Thoracic aorta (tissue), 2 donors: ENCODE measurements around the gene FAM131B. TPM values are rescaled to one million over a fixed set of nuclear protein-coding genes. Genes with fewer than 3 reads are reported as not detected.

ENCODE experiments used
- ATAC-seq: fragments of 150-250 bp; one replicate; pipeline ENCODE4 v1.8.0; 2017; ENCODE audit warnings: low read depth; ENCODE audit not compliant: insufficient number of reproducible peaks, low FRiP score
- DNase-seq: peaks from one replicate; pipeline ENCODE4 v3.0.0-alpha.2; 2020; ENCODE audit warnings: low spot score
- H3K27ac ChIP-seq, 2 donors: fragments of 200-600 bp; sonication (generic); 1 replicate in 1 of 2; 2 replicates in 1 of 2; pipeline ENCODE4 v1.5.1; 2016; ENCODE audit warnings: mild to moderate bottlenecking in 2 of 2, moderate library complexity in 2 of 2
- H3K27me3 ChIP-seq: fragments of 200-600 bp; sonication (generic); replicated peaks from 2 replicates; pipeline ENCODE4 v1.6.0; 2016; ENCODE audit warnings: mild to moderate bottlenecking; ENCODE audit not compliant: insufficient read depth
- H3K36me3 ChIP-seq: fragments of 200-600 bp; sonication (generic); one replicate; pipeline ENCODE4 v1.5.1; 2016
- H3K4me1 ChIP-seq, 2 donors: fragments of 200-600 bp; sonication (generic); 1 replicate in 1 of 2; 2 replicates in 1 of 2; pipeline versions ENCODE4 v1.5.1 to v1.6.0; 2016; ENCODE audit warnings: low read depth in 2 of 2, mild to moderate bottlenecking in 1 of 2; ENCODE audit not compliant: control insufficient read depth in 1 of 2
- H3K4me3 ChIP-seq: fragments of 200-600 bp; sonication (generic); 2 replicates; pipeline ENCODE4 v1.5.1; 2016; ENCODE audit warnings: mild to moderate bottlenecking
- H3K9me3 ChIP-seq: fragments of 200-600 bp; sonication (generic); 2 replicates; pipeline ENCODE4 v1.5.1; 2016
- total RNA-seq, 2 donors: library from RNA; depleted of rRNA; stranded (reverse); fragments of >200 nt; gene quantifications; one replicate each; pipeline versions ENCODE4 v1.1.0 to v1.2.3, GENCODE V29; 2016
- TF ChIP-seq, protein P1 (sequence below): fragments of 200-600 bp; sonication (generic); IDR thresholded peaks from one replicate; pipeline ENCODE4 v1.5.1; 2019; ENCODE audit warnings: antibody characterized with exemption

Gene FAM131B
- total RNA-seq, 2 donors from 2014 or later = 2.3 to 3.3 TPM

DNA sequence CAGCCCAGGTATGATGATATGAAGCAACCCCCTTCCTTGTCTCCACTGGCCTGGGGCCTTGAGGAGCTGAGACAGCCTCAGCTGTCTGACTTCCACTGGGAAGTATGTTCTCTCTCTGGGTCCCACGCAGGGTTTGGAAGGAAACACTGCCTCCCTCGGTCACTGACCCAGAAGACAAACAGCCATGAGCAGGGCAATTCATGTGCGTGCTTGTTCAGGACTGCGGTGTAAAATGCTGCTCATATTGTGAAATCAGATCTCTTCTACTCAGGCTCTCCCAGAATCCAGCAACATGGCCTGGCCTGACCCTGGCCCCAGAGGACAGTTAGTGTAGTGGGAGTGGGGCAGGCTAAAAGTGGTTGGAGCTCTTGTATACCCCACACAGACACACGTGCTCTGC, 43.9 kb downstream of the FAM131B start:
- no peak for ATAC-seq
- Histone ChIP-seq H3K27me3 (no peaks in the 10 kb centered on the region), H3K4me1 (no peaks in the 10 kb centered on the region), H3K36me3 (no peaks in the 10 kb centered on the region), H3K9me3 (no peaks in the 10 kb centered on the region), H3K27ac (no peak overlapping the region), H3K4me3 (no peak overlapping the region)
- TF ChIP-seq, protein P1, sequence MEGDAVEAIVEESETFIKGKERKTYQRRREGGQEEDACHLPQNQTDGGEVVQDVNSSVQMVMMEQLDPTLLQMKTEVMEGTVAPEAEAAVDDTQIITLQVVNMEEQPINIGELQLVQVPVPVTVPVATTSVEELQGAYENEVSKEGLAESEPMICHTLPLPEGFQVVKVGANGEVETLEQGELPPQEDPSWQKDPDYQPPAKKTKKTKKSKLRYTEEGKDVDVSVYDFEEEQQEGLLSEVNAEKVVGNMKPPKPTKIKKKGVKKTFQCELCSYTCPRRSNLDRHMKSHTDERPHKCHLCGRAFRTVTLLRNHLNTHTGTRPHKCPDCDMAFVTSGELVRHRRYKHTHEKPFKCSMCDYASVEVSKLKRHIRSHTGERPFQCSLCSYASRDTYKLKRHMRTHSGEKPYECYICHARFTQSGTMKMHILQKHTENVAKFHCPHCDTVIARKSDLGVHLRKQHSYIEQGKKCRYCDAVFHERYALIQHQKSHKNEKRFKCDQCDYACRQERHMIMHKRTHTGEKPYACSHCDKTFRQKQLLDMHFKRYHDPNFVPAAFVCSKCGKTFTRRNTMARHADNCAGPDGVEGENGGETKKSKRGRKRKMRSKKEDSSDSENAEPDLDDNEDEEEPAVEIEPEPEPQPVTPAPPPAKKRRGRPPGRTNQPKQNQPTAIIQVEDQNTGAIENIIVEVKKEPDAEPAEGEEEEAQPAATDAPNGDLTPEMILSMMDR = no peak
- no peak for DNase-seq

DNA sequence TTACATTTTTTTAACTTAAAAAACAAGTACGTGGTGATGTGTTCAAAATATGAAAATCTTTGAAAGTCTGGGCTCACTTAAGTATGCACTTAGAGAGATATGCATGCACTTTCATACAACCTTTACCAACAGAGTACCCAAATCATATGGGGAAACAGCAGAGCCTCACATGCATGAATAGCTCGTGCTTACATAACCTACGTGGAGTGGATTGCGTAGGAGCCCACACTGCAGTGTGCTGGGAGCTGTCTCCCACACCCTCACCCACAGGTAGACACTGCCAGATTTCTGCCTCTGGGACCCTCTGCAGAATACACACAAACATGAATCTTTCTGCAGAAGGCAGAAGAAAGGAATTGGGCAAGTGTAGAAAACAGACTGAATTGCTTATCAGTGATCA, 46.0 kb downstream of the FAM131B start:
- H3K36me3 ChIP-seq = no peaks in the 10 kb centered on the region
- H3K9me3 ChIP-seq = no peaks in the 10 kb centered on the region
- H3K4me3 ChIP-seq = no peak overlapping the region
- no peak for ATAC-seq
- H3K27ac ChIP-seq = no peak overlapping the region
- H3K27me3 ChIP-seq = no peaks in the 10 kb centered on the region
- no peak for DNase-seq
- H3K4me1 ChIP-seq = no peaks in the 10 kb centered on the region
- TF ChIP-seq, protein P1 = no peak

GRCh38 chr7:143315776-143316175, 46.7 kb downstream of the FAM131B start, which contains the start of gene CLCN1:
Gene CLCN1, plus strand, starts transcription at chr7:143316111. Its CDS starts 102 bp downstream, at chr7:143316213.
- Histone ChIP-seq H3K27me3 (no peaks in the 10 kb centered on the region), H3K27ac (no peak within 1 kb of the TSS), H3K4me3 (no peak within 1 kb of the TSS), H3K4me1 (no peaks in the 10 kb centered on the region), H3K36me3 (no peaks in the 10 kb centered on the region), H3K9me3 (no peaks in the 10 kb centered on the region)
- no peak for DNase-seq
- TF ChIP-seq, protein P1 = no peak
- no peak for ATAC-seq

- Histone ChIP-seq H3K27me3 (no peaks in the 10 kb centered on the region), H3K27ac (no peak overlapping the region), H3K36me3 (peaks cover 4% of the 10 kb centered on the region), H3K9me3 (no peaks in the 10 kb centered on the region), H3K4me3 (no peak overlapping the region), H3K4me1 (no peaks in the 10 kb centered on the region)
- TF ChIP-seq, protein P1 = no peak
- DNase-seq (no peak), ATAC-seq (no peak)
These were observed 48.4 kb downstream of the FAM131B start for GRCh38 chr7:143314127-143314526.

DNA sequence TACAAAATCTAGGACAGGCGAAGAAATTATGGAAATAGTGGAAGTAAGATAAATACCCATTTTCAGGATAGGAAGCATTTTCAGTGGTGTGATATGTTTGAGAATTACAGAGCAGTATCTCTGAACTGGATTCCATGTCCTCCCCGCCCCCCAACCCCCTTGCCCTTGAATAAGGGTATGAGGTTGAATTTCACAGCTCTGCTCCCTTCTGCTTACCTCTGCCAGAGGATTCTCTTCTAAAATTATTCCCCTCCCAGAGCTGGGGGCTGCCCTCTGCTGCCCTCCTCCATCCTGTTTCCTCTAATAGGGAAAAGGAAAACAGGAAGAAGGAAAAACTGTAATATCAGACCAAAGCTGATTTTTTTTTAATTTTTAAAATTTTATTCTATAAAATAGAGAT, 53.9 kb downstream of the FAM131B start:
- ATAC-seq (no peak), DNase-seq (no peak)
- H3K36me3 ChIP-seq = peaks cover 38% of the 10 kb centered on the region
- TF ChIP-seq, protein P1 = no peak
- H3K4me1 ChIP-seq = no peaks in the 10 kb centered on the region
- no peak overlapping the region for H3K27ac ChIP-seq
- no peaks in the 10 kb centered on the region for H3K9me3 ChIP-seq
- no peaks in the 10 kb centered on the region for H3K27me3 ChIP-seq
- no peak overlapping the region for H3K4me3 ChIP-seq
